Stomach (tissue), 4 donors: ENCODE measurements around the gene ACTL8.

Source experiments
- CTCF ChIP-seq, 7 experiments: fragments of 450-650 bp in 4 of 7; fragments of 200-600 bp in 3 of 7; sonication (generic) in 3 of 7; IDR thresholded peaks; one replicate each; pipeline ENCODE4 v1.5.1; 2016 to 2019; ENCODE audit warnings: antibody characterized with exemption in 7 of 7, control low read depth in 2 of 7, mild to moderate bottlenecking in 1 of 7
- POLR2A ChIP-seq, 4 donors: fragments of 450-650 bp; IDR thresholded peaks; one replicate each; pipeline ENCODE4 v1.6.1; 2016; ENCODE audit warnings: antibody characterized with exemption in 4 of 4, control low read depth in 2 of 4, mild to moderate bottlenecking in 1 of 4, moderate library complexity in 1 of 4

GRCh38 chr1:17822741-17823426 is 67.8 kb downstream of the ACTL8 start:
- no peak for TF ChIP-seq CTCF (IDR thresholded peaks at IDR 0.05)
- no peak for TF ChIP-seq POLR2A (IDR thresholded peaks at IDR 0.05)
